Brain pericyte (primary cell): ENCODE results near the gene RAD51B.

Experiments used
- DNase-seq: peaks from one replicate; pipeline ENCODE4 v3.0.0-alpha.2; 2012; ENCODE audit warnings: low read depth, low spot score

Gene RAD51B

DNA sequence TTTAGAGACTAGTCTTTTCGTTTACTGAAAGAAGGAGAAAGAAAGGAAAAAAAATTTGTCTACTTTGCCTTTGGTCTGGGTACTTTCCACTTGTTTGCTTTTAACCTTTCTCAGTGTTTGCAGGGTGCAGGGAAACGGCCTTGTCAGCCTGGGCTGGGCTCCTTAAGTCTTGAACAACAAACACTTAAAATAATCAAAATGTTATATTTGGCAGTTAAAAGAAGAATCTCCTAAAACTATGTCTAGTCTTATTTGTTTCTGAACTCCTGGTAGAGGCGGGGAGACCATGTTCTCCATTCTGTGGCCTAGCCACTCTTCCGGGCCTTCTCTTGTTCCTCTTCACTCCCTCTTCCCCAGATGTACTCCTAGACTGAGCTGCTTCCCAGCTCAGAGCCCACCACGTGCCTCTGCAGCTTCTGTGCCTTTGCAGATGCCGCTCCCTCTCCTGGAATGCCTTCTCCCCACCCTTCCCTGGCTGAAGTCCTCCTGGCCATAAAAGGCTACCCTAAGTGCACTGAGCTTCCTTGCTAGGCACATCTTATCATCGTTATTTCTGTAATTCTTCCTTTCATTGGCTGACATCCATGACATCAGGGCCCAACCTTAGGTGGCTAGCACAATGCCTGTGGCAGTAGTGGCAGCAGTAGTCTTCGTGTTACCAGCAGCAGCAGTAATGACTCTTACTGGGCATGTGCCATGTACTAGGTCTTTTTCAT, 540.4 kb downstream of the RAD51B start:
- DNase-seq: no peak

DNA sequence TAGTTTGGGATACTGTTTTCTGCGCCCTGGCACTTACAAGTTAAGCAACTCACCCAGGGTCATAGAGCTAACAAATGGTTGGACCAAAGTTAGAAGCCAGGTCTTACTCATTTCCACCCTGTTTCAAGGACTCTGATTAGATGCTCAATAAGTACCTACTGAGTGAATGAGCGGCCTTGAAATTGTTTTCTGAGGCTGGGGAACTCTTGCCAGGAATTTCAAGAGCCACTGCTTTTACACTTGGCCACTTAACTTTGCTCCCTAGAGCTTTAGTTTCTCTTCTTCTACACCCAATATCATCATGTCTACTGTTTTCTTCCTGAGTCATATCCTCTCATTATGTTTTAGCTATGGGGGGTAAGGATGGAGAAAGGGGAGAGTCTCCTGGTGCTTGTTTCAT, 541.7 kb downstream of the RAD51B start:
- DNase-seq: no peak

DNA sequence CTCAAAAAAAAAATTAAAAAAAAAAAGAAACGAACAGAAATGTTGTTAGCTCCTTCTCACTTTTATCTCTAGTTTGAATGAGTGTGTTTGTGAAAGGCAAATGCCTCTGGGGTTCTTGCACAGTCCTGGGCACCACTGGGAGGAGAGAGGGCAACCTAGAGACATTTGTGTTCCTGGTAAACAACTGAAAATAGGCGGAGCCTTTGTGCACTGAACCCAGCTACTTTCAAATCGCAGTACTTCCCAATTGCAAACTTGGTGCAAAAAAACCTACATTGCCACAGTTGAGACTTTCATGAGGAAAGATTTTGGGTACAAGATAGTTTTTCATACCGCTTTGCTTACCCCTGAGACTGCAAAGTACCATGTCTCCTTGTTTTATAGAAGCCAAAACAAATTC, 543.3 kb downstream of the RAD51B start:
- no peak for DNase-seq

DNA sequence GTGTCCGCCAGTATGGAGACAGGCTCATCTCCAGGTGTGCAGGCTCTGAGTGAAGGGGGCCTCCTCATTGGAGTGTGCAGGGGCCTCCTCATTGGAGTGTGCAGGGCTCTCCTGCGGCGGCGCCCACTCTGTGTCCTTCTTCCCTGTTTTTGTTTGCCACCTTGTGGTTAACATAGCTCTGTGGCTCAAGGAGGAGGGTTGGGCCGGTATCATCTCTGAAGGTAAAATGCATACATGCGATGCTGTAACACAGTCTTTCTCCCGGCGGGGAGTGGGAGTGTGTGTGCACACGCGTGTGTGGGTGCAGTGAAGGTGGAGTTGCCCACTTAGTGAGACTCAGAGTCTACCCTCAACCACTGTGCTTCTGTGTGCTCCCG, 543.9 kb downstream of the RAD51B start:
- no peak for DNase-seq

DNA sequence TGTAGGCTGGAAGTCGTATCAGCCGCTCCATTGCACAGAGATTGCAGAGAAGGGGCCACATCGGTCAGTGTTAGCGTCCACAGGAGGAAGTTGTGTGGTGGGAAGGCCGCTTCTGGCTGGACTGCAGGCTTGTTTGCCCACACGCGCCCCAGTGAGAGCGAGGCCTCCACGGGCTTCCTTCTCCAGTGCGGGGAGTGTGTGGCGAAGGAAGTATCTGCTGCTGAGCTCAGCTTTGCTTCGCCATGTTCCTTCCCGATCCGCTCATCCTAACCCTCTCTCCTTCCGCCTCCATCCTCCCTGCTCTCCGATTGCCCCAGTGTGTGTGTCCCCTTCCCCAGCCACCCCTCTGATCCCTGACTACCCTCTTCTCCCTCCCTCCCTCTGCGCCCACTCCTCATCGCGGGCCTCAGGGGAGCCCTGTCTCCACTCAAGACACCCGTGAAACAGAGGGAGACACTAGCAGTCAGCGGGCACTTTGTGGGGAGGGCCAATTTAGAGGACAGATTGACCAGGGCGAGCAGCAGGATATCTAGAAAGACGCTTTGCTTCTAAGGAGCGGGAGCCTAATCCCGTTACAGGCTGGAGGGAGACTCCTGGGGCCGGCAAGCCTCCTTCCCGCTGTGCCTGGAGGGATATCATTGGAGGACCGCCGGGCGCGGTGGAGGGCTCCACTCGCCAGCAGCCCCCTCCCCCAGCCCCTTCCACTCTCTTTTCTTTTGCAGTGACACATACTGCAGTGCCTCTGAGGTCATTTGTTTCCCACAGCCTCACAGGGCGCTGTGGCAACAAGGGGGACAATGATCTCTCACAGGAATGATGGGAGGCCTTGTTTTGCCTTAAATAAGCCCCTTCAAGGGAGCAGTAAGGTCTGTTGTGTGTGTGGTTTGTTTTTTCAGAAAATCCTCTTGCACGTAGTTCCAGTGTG, 544.5 kb downstream of the RAD51B start:
- peak; percentile 88 for DNase-seq

DNA sequence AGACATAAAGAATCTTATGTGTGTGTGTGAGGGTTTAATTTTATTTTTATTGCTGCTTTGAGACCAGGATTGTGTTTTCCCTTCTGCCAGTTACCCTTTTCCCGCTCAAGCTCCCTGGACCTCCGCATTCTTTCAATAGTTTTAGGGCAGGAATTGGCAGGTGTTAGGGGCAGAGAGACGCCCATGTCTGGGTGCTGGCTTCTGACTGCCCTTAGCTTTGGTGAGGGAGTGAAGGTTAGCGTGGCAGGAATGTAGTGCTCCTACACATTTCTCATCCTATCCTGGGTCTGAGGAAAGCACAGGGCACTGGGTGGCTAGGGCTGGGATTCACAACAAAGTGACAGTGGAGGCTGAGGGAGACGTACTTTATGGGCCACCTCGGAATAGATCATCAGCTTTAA, 545.2 kb downstream of the RAD51B start:
- no peak for DNase-seq

DNA sequence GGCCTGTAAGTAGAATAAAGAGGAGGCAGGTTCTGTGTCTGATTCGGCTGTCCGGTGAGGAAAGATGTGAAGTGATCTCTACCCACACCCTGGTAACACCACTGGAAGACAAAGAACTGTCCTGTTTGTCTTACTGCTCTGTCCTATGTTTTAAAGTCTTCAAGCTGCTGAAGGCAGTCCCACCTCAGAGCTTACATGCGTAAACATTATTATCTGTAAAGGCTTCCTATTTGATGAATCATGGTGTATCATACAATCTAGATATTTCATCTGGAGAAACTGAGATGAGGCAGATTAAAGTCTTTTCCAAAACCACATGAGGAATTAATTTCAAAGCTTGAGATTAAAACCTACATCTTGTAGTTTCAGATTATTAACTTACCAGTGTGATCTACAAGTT, 545.6 kb downstream of the RAD51B start:
- DNase-seq: no peak

DNA sequence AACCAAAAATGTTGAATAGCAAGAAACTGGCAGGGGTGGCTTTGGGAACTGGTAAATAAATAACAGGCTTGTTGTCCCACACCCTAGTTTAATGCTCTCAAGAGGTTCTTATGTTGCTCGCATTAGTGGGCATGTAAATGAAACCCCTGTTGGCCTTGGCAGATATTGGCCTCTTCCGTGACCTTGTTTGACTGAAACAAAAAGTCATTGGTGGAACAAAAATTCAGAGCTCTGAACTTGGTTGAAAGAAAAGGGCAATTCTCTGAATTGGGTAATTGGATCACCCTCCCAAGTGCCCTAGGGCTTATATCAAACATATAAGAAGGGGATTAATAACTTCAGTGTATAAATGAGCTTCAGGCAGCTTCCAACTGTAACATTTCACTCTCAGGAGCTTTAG, 547.1 kb downstream of the RAD51B start:
- DNase-seq: no peak

DNA sequence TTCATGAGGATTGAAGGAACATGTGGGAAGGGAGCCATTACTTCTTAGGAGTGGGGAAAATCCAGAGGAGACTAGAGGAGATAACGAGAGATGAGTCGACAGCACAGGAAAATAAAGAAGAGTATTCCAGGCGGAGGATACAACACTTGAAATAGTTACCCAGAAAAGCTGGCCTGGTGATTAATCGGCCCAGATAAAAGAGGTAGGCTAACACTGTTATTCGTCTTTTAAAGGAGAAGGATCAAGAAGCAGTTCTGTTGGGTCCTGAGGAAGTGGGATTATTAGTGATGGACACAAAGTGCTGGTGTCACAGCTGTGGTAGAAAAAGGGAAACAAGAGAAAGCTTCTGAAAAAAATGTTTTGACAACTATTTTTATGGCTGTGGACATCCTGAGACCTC, 548.0 kb downstream of the RAD51B start:
- no peak for DNase-seq

DNA sequence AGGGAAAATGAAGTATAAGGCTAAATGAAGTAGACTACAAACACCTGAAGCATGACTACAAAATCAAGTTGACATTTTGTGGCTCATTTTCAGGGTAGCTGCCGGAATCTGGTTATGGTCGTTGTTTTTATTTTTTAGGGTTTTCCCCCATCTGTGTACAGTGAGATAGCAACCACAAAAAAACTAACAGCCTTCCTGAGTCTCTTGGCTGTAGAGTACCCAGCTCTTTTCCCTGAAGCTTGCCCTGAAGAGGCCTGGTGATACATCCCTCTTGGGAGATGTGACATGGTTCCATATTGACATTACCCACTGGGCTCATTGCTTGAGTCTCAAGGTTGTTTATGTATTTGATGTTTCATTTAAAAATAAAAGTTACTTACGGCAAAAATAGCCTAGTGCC, 549.3 kb downstream of the RAD51B start:
- DNase-seq: no peak

DNA sequence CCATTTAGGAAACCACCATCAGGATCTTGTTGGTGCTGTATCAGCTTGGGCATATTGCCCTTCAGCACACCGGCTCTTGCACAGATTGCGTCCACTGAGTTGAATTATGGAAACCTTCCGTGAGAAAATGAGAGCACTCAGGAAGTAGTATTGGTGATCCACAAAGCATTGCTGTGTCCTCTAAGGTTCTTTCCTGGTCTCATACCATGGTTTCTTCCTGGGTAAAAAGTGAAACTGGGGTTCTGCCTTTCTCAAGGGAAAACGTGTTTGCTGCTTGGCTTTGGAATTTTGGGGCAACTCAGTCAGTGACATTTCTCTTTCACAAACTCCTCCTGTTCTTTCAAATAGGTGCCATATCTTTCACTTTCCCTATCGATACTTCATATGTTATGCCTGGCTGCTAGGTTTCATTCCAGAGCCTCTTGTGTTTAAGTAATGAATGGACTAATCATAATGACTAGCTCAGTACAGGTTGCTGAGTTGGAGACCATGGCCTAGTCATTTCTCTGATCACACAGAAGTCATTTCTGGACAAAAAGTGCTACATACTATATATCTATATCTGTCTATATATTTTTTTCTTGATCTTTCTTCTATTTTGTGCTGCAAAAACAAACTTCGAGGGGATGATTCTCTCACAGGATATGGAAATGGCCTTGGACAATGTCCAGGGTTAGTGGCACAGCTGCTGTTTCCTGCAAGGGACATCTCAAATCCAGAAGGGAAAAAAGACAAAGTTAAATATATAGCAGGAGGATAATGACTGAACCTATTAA, 549.9 kb downstream of the RAD51B start:
- DNase-seq: no peak

DNA sequence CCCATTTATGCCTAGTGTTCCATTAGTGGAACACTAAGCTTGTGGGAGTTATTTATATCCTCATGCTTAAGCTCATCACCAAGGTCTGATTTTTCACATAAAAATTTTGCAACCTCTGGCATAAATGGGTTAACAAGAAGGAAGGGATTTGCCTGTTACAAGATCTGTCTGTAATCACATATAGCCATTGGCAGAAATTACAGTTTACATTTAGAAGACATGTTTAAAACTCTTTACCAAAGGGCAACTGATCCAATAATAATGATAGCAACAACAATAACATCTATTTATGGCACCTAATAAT, 550.4 kb downstream of the RAD51B start:
- no peak for DNase-seq

DNA sequence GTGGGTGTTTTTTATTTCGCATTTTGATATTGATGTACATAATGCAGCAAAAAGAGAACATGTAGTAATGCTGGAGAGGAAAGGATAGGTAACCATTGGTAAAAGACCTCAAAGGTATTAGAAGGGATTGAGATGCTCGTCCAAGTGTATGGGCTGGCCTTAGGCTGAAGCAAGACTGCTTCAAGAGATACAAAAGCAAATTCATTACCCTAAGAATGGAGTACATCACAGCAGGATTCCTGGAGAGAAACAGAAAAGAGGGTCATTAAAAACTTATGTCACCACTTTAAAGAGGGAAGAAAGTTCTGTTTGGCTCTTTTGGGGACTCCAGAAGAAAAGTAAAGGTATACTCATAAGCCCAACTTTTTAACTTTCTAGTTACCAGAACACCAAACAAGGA, 552.8 kb downstream of the RAD51B start:
- no peak for DNase-seq

DNA sequence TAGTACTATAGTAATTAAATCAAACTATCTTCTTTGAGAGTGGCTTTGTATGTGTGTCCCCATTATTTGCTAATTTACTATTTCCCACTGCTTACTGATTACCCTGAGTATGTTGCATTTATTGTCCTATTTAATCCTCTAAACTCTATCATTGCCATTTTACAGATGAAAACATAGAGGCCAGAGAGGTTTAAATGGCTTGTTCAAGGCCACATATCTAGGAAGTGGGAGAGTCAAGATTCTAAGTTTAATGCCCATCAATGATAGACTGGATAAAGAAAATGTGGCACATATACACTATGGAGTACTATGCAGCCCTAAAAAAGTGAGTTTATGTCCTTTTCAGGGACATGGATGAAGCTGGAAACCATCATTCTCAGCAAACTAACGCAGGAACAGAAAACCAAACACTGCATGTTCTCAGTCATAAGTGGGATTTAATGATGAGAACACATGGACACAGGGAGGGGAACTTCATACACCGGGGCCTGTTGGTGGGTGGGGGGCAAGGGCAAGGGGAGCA, 553.6 kb downstream of the RAD51B start:
- no peak for DNase-seq

DNA sequence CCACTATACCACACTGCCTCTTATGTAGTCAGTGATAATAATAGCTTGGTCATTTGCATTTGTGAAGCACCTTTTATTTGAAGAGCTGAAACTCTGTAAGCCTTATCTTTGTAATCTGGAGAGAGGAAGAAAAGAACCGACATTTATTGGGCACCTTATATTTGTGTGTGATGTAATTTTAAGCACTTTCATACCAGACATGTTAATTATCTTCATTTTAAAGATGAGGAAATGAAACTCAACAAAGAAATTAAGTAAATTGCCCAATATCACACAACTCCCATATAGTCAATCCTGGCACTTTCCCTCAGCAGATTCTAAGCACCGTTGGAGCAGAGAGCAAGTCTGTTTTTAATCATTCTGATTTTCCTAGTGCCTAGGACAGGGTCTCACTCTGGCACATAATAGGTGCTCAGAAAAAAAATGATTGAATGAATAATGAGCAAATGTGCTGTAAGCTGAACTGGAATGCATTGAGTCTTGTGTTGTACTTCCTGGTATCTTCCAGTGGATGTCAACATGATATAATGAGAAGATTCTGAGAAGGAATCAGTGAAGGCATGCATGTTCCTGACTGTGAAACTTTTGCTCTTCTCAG, 554.4 kb downstream of the RAD51B start:
- DNase-seq: no peak

DNA sequence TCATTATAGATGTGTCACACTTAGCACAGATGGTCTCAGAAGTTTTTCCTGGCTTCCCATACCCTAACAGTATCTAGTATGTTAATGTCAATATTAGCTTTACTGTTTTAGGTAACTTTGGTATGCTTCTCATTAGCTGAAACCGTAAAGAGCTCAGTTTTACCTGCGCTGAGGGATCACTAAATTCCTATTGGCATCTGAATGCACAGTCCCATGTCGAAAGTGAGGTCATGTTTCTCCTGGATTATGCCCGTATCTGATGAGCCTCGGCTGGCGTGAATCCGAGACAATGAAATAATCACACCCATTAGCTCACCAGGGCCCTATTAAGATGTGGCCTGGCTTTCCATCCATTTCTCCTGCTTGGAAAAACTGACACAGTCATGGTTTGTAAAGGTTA, 555.1 kb downstream of the RAD51B start:
- no peak for DNase-seq

DNA sequence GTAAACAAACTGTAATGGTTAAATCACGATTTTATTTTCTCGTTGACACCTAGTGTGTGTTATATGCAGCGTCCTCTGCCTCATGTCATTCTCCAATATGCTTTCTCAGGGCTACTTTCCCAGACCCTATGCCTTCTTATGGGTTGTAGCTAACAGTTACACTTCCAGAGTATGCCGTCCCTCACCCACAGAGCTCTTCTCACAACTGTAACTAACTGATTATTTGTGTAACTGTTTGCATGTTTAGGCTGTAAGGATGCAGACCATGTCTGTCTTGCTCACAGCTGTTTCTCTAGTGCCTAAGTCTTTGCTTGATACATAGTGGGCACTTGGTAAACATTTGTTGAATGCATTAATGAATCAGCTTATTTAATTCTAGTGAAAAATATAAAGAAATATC, 555.8 kb downstream of the RAD51B start:
- no peak for DNase-seq

DNA sequence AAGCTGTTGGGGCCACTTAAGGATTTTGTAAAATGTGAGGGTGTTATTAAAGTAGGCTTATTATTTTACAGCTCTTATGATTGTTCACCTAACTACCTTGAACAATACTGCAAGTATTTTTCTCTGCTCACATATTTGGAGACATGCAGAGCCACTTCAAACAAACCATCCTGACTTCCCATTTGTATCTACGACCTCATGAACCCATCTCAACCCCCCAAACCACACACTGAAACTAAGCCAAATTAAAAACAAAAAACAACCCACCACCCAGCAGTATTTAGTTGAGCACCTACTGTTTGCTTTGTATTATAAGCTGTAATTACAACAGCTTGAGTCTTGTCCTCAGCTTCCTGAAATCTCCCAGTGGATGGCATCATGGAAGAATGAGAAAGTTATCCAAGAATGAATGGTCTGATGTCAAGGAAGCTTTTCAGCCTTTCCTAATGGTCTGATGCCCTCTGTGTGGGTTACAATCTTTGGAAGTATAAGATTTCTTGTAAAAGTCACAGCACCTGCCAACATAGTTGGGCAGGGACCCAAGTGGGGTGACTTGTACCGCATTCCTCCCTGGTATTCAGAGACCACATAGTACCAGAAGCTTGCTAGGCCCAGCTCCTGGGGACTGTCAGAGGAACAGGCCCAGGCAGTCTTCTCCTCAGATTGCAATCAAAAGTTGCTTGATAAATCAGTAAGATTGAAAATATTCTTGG, 556.6 kb downstream of the RAD51B start:
- no peak for DNase-seq

DNA sequence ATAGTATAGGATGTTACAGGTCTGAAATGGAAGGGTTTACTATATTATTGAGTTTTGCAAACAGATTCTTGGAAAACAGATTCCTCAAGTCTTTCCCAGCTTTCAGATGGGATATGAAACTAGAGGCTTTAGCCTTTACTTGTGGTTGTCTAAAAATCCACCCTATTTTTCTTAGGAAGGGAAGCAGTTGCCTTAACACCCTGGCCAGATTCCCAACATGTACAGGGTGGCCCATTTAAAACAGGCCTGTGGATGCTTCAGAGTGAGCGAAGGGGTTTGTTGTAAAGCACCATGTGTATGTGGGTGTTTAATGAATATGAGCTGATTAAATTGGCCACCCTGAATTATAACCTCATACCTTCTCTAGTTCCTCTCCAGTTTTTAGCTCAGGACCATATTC, 557.4 kb downstream of the RAD51B start:
- no peak for DNase-seq

DNA sequence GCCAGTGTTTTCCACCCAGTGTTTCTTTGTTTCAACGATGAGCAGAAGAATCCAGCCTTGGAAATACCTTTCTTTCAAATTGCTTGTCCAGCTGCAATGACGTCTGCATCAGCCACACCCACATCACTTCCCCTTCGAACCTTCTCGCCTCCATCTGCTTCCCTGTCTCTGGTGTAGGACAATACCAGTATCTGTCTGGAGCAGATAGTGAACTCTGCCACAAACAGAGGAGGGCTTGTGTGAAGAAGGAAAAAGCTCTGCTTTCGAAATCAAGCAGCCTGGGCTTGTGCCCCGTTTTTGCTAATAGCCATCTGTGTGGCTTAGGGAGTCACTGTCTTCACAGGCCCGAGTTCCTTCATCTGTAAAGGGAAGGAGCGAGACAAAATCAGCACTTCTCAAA, 557.9 kb downstream of the RAD51B start:
- no peak for DNase-seq
